ENCODE data around the gene PPP2R5D. TPM values are rescaled to one million over a fixed set of nuclear protein-coding genes. Genes with fewer than 3 reads are reported as not detected.

The PPP2R5D gene
- total and polyA plus RNA-seq, 2 of the 4 experiments (the other 2 are of a cell fraction), result 55.6 to 68.8 TPM

GRCh38 chr6:42971746-42972327 is 12.5 kb upstream of the PPP2R5D start:
- ChIA-PET POLR2A (ENCODE audit: unreplicated experiment) (no interaction called here), CTCF (interaction anchor here (1.0 kb wide), 1 partner anchor 39 kb away, joined by 3 read pairs; no protein-coding TSS in a partner anchor)
- H3K36me3 ChIP-seq (ENCODE audit: control insufficient read depth, insufficient read depth, low read length), result peaks cover 25% of the 10 kb centered on the region
- H3K27me3 ChIP-seq (ENCODE audit: control insufficient read depth, insufficient read depth, low read length), result no peaks in the 10 kb centered on the region
- H2AK9ac ChIP-seq (replicated peaks; ENCODE audit: low read depth, low read length, poor library complexity), result peak overlapping the region; percentile 20
- H3K4me1 ChIP-seq (ENCODE audit: control insufficient read depth, insufficient read depth, low read length), result peaks cover 10% of the 10 kb centered on the region
- H3K4ac ChIP-seq (ENCODE audit: low read depth, low read length), result no peak overlapping the region
- TF ChIP-seq MXI1 (IDR thresholded peaks at IDR 0.05; ENCODE audit: borderline replicate concordance, low read depth, low read length) (no peak), RCOR1 (IDR thresholded peaks at IDR 0.05; ENCODE audit: insufficient replicate concordance, low read length) (no peak), RFX5 (IDR thresholded peaks at IDR 0.05; ENCODE audit: low read depth, low read length) (no peak), USF2 (IDR thresholded peaks at IDR 0.05; ENCODE audit: low read depth, low read length) (no peak), BHLHE40 (IDR thresholded peaks at IDR 0.05; ENCODE audit: low read depth, low read length) (no peak), CHD1 (IDR thresholded peaks at IDR 0.05; ENCODE audit: low read depth, low read length) (no peak), CEBPB (IDR thresholded peaks at IDR 0.05; ENCODE audit: low read depth, low read length) (no peak), FOS (IDR thresholded peaks at IDR 0.05; ENCODE audit: low read depth, low read length) (no peak), RAD21 (IDR thresholded peaks at IDR 0.05; ENCODE audit: low read length) (no peak), MAFK (IDR thresholded peaks at IDR 0.05; ENCODE audit: low read depth, low read length) (no peak), MAZ (IDR thresholded peaks at IDR 0.05; ENCODE audit: borderline replicate concordance, low read depth, low read length) (no peak), NFE2L2 (IDR thresholded peaks at IDR 0.05; ENCODE audit: low read depth, low read length) (no peak), POLR2A (IDR thresholded peaks at IDR 0.05; ENCODE audit: low read depth, low read length) (no peak), SMC3 (IDR thresholded peaks at IDR 0.05; ENCODE audit: low read depth, low read length) (no peak)
- TF ChIP-seq, protein P1, sequence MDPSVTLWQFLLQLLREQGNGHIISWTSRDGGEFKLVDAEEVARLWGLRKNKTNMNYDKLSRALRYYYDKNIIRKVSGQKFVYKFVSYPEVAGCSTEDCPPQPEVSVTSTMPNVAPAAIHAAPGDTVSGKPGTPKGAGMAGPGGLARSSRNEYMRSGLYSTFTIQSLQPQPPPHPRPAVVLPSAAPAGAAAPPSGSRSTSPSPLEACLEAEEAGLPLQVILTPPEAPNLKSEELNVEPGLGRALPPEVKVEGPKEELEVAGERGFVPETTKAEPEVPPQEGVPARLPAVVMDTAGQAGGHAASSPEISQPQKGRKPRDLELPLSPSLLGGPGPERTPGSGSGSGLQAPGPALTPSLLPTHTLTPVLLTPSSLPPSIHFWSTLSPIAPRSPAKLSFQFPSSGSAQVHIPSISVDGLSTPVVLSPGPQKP (IDR thresholded peaks at IDR 0.05; ENCODE audit: borderline replicate concordance, low read depth, low read length), result no peak
- TF ChIP-seq, protein P2, sequence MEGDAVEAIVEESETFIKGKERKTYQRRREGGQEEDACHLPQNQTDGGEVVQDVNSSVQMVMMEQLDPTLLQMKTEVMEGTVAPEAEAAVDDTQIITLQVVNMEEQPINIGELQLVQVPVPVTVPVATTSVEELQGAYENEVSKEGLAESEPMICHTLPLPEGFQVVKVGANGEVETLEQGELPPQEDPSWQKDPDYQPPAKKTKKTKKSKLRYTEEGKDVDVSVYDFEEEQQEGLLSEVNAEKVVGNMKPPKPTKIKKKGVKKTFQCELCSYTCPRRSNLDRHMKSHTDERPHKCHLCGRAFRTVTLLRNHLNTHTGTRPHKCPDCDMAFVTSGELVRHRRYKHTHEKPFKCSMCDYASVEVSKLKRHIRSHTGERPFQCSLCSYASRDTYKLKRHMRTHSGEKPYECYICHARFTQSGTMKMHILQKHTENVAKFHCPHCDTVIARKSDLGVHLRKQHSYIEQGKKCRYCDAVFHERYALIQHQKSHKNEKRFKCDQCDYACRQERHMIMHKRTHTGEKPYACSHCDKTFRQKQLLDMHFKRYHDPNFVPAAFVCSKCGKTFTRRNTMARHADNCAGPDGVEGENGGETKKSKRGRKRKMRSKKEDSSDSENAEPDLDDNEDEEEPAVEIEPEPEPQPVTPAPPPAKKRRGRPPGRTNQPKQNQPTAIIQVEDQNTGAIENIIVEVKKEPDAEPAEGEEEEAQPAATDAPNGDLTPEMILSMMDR (conservative IDR thresholded peaks at IDR 0.05; ENCODE audit: low read depth, low read length), result no peak
- H3K27ac ChIP-seq (ENCODE audit: insufficient read depth, low read length), result no peak overlapping the region
- no peak overlapping the region for H3K56ac ChIP-seq (ENCODE audit: extremely low read depth, insufficient read depth, low read length)
- H3K9ac ChIP-seq (ENCODE audit: low read depth, low read length), result no peak overlapping the region
- in situ Hi-C loops (cut with MboI; ENCODE audit: low sequenced_read_pairs), result no loop called here
- no peak overlapping the region for H3K18ac ChIP-seq (ENCODE audit: low read depth, low read length)
- no peak overlapping the region for H2AFZ ChIP-seq (replicated peaks; ENCODE audit: low read length, poor library complexity)
- no TSS peak for BruUV-seq (replicated peaks)
- H3K4me3 ChIP-seq (ENCODE audit: insufficient read depth, low read depth, low read length), result no peak overlapping the region
- no peak overlapping the region for H2BK120ac ChIP-seq (ENCODE audit: low read depth, low read length)
- peak overlapping the region; percentile 52; the same call in 1 of the 2 replicates for H2BK20ac ChIP-seq (ENCODE audit: low read depth, low read length)
- H3K9me3 ChIP-seq (ENCODE audit: control insufficient read depth, insufficient read depth, low read length), result no peaks in the 10 kb centered on the region
- 95% methylated on average over 3 of the region's 3 CpGs; no CpG with 5 or more reads in 1 of the 2 experiments for WGBS, 2 experiments (ENCODE audit: extremely low coverage in 2 of 2, insufficient read length in 1 of 2)
- H3K14ac ChIP-seq (replicated peaks; ENCODE audit: low read depth, low read length), result no peak overlapping the region
- no peak overlapping the region for H3K4me2 ChIP-seq (ENCODE audit: low read depth, low read length)
- H2BK5ac ChIP-seq (ENCODE audit: low read depth, low read length, poor library complexity, severe bottlenecking), result no peak overlapping the region
- no peak overlapping the region for H4K8ac ChIP-seq (ENCODE audit: low read depth in 2 of 2, low read length in 2 of 2)
- peak overlapping the region; percentile 15; the same call in 1 of the 2 replicates for H2AK5ac ChIP-seq (ENCODE audit: low read depth, low read length)
- H3K9me1 ChIP-seq (ENCODE audit: insufficient read depth, low read length), result peaks cover 29% of the 10 kb centered on the region
- 0 out of 2 replicates have a peak overlapping the region, but pooled peaks have one; percentile 6 for H4K91ac ChIP-seq (ENCODE audit: insufficient read depth, low read depth, low read length)
- DNase-seq (no peak), ATAC-seq (ENCODE audit: low read depth) (peak; percentile 7; the same call in 1 of the 2 replicates)
- peaks cover 12 to 44% of the 10 kb centered on the region in 2 experiments for H3K79me1 ChIP-seq (ENCODE audit: low read depth in 1 of 2, low read length in 2 of 2)
- H3K23ac ChIP-seq (ENCODE audit: low read depth, low read length), result no peak overlapping the region
- 0 out of 3 replicates have a peak overlapping the region, but pooled peaks have one; percentile 21 for H2BK15ac ChIP-seq (ENCODE audit: low read depth, low read length)
- dilution Hi-C loops (cut with HindIII; ENCODE audit: low sequenced_read_pairs, unreplicated experiment), result no loop called here
- no peak overlapping the region for H4K5ac ChIP-seq (ENCODE audit: low read depth, low read length)
- peaks cover 9% of the 10 kb centered on the region; the same call in 1 of the 2 replicates for H4K20me1 ChIP-seq (ENCODE audit: insufficient read depth, low read length)
- intact Hi-C loops (cut with micrococcal nuclease), result no loop called here

Data from IMR-90 (cell line).